ENCODE results near the gene PTPRN2. TPM values are rescaled to one million over a fixed set of nuclear protein-coding genes. Genes with fewer than 3 reads are reported as not detected.

Gene PTPRN2
- total RNA-seq, 1 experiment from 2014 or later, result 0.11 TPM

- no peak overlapping the region for H3K4me3 ChIP-seq (ENCODE audit: low read depth, low read length, poor library complexity, severe bottlenecking)
- H3K9me3 ChIP-seq (ENCODE audit: low read depth, low read length, poor library complexity, severe bottlenecking), result no peaks in the 10 kb centered on the region
- H3K4me1 ChIP-seq (ENCODE audit: insufficient read depth, low read length, poor library complexity, severe bottlenecking), result no peaks in the 10 kb centered on the region
- POLR2A ChIA-PET (ENCODE audit: low non-redundant PET), result no interaction called here
- no peak overlapping the region for H3K27ac ChIP-seq (ENCODE audit: low read depth, low read length, poor library complexity, severe bottlenecking)
- intact Hi-C loops (cut with micrococcal nuclease; ENCODE audit: unreplicated experiment), result no loop called here
- no peak for DNase-seq (ENCODE audit: low spot score)
- BruUV-seq (replicated peaks), result no TSS peak
- peaks cover 4% of the 10 kb centered on the region for H3K27me3 ChIP-seq (replicated peaks; ENCODE audit: insufficient read depth, low read depth, low read length, poor library complexity)
- no peaks in the 10 kb centered on the region for H3K36me3 ChIP-seq (ENCODE audit: insufficient read depth, low read length, poor library complexity, severe bottlenecking)
- TF ChIP-seq, protein P1, sequence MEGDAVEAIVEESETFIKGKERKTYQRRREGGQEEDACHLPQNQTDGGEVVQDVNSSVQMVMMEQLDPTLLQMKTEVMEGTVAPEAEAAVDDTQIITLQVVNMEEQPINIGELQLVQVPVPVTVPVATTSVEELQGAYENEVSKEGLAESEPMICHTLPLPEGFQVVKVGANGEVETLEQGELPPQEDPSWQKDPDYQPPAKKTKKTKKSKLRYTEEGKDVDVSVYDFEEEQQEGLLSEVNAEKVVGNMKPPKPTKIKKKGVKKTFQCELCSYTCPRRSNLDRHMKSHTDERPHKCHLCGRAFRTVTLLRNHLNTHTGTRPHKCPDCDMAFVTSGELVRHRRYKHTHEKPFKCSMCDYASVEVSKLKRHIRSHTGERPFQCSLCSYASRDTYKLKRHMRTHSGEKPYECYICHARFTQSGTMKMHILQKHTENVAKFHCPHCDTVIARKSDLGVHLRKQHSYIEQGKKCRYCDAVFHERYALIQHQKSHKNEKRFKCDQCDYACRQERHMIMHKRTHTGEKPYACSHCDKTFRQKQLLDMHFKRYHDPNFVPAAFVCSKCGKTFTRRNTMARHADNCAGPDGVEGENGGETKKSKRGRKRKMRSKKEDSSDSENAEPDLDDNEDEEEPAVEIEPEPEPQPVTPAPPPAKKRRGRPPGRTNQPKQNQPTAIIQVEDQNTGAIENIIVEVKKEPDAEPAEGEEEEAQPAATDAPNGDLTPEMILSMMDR (conservative IDR thresholded peaks at IDR 0.05; ENCODE audit: low read depth, low read length), result no peak
- no peak for TF ChIP-seq EZH2 (IDR thresholded peaks at IDR 0.05; ENCODE audit: borderline replicate concordance, low read depth, low read length, poor library complexity, severe bottlenecking)
- CTCF ChIA-PET, result no interaction called here
Observed at GRCh38 chr7:158375034-158375433, 212.6 kb downstream of the PTPRN2 start.

DNA sequence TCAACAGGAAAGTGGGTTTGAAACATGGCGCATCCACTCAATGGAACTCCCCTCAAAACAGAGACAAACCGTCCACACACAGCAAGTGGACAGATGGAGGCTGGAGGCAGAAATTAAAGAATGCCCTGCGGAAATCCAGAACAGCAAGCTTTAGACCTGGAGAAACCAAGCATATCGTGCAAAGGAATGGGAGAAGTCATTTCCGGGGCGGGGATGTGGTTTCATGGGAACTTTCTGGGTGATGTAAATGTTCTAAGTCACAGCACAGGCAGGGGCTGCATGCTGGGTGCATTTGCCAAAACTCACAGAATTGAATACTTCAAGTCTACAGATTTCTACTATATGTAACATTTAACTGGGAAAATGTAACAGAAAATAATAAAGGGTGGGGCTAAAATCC lies 213.0 kb downstream of the PTPRN2 start:
- H3K36me3 ChIP-seq (ENCODE audit: insufficient read depth, low read length, poor library complexity, severe bottlenecking), result no peaks in the 10 kb centered on the region
- H3K27ac ChIP-seq (ENCODE audit: low read depth, low read length, poor library complexity, severe bottlenecking), result no peak overlapping the region
- no peak overlapping the region for H3K4me3 ChIP-seq (ENCODE audit: low read depth, low read length, poor library complexity, severe bottlenecking)
- H3K9me3 ChIP-seq (ENCODE audit: low read depth, low read length, poor library complexity, severe bottlenecking), result no peaks in the 10 kb centered on the region
- DNase-seq (ENCODE audit: low spot score), result no peak
- no peaks in the 10 kb centered on the region for H3K4me1 ChIP-seq (ENCODE audit: insufficient read depth, low read length, poor library complexity, severe bottlenecking)
- H3K27me3 ChIP-seq (replicated peaks; ENCODE audit: insufficient read depth, low read depth, low read length, poor library complexity), result peaks cover 4% of the 10 kb centered on the region
- intact Hi-C loops (cut with micrococcal nuclease; ENCODE audit: unreplicated experiment), result no loop called here
- CTCF ChIA-PET, result no interaction called here
- TF ChIP-seq, protein P1 (conservative IDR thresholded peaks at IDR 0.05; ENCODE audit: low read depth, low read length), result no peak
- no peak for TF ChIP-seq EZH2 (IDR thresholded peaks at IDR 0.05; ENCODE audit: borderline replicate concordance, low read depth, low read length, poor library complexity, severe bottlenecking)
- POLR2A ChIA-PET (ENCODE audit: low non-redundant PET), result no interaction called here
- BruUV-seq (replicated peaks), result no TSS peak

DNA sequence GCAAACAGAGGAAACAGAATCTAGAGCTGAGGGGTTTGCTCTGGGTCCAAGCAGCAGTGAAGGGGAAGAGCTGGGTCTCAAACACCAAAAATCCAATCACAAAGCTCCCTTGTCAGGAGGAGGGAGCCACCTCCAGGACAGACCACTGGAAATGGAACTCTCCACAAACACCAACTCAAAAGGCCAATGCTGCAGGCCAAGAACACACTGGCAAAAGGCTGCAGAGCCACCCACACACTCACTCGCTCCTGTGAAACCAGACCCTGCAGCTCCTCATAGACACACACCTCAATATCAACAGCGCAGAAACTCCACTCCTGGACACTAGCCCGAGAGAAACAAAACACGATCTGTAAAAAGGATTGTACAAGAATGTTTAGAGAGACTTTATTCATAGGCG lies 213.5 kb downstream of the PTPRN2 start:
- intact Hi-C loops (cut with micrococcal nuclease; ENCODE audit: unreplicated experiment), result no loop called here
- Histone ChIP-seq H3K27ac (ENCODE audit: low read depth, low read length, poor library complexity, severe bottlenecking) (no peak overlapping the region), H3K36me3 (ENCODE audit: insufficient read depth, low read length, poor library complexity, severe bottlenecking) (no peaks in the 10 kb centered on the region), H3K9me3 (ENCODE audit: low read depth, low read length, poor library complexity, severe bottlenecking) (no peaks in the 10 kb centered on the region), H3K4me1 (ENCODE audit: insufficient read depth, low read length, poor library complexity, severe bottlenecking) (no peaks in the 10 kb centered on the region), H3K4me3 (ENCODE audit: low read depth, low read length, poor library complexity, severe bottlenecking) (no peak overlapping the region), H3K27me3 (replicated peaks; ENCODE audit: insufficient read depth, low read depth, low read length, poor library complexity) (peaks cover 4% of the 10 kb centered on the region)
- BruUV-seq (replicated peaks), result no TSS peak
- TF ChIP-seq, protein P1 (conservative IDR thresholded peaks at IDR 0.05; ENCODE audit: low read depth, low read length), result no peak
- no peak for TF ChIP-seq EZH2 (IDR thresholded peaks at IDR 0.05; ENCODE audit: borderline replicate concordance, low read depth, low read length, poor library complexity, severe bottlenecking)
- ChIA-PET CTCF (no interaction called here), POLR2A (ENCODE audit: low non-redundant PET) (no interaction called here)
- no peak for DNase-seq (ENCODE audit: low spot score)

Measured in A673 (cell line).